ENCODE results near the gene CHMP5. TPM values are rescaled to one million over a fixed set of nuclear protein-coding genes. Genes with fewer than 3 reads are reported as not detected.
A peak's percentile ranks its signal among the peaks of the same experiment; 100 is the strongest.

CHMP5 gene
- total RNA-seq, 1 donor from 2014 or later, result 108 TPM

- H3K4me1 Mint-ChIP-seq (ENCODE audit: low read depth, unreplicated experiment), result peaks cover 17% of the 10 kb centered on the region
- peaks cover 6% of the 10 kb centered on the region for H3K36me3 ChIP-seq (ENCODE audit: insufficient read depth, low read length)
- no peak overlapping the region for H3K4me3 ChIP-seq (ENCODE audit: insufficient read depth, low read depth, low read length)
- no peak for TF ChIP-seq EZH2 (IDR thresholded peaks at IDR 0.05; ENCODE audit: insufficient read depth, low read length)
- TF ChIP-seq CTCF (IDR thresholded peaks at IDR 0.05; ENCODE audit: insufficient read depth, low read depth, low read length), result no peak
- no peaks in the 10 kb centered on the region for H3K27me3 Mint-ChIP-seq (ENCODE audit: low read depth, unreplicated experiment)
- no peaks in the 10 kb centered on the region for H3K9me3 Mint-ChIP-seq (ENCODE audit: unreplicated experiment)
- H3K27ac Mint-ChIP-seq (ENCODE audit: unreplicated experiment), result no peak overlapping the region
- DNase-seq (ENCODE audit: low read depth) (no peak), FAIRE-seq (no peak)
- H3K36me3 Mint-ChIP-seq (ENCODE audit: low read depth, unreplicated experiment), result peaks cover 7% of the 10 kb centered on the region
- H3K4me2 ChIP-seq (ENCODE audit: low read length), result peak overlapping the region; percentile 95
- no peak overlapping the region for H3K4me3 Mint-ChIP-seq (ENCODE audit: unreplicated experiment)
- H3K4me1 ChIP-seq (ENCODE audit: insufficient read depth, low read length), result peaks cover 6% of the 10 kb centered on the region
- no peak overlapping the region for H2AFZ ChIP-seq (ENCODE audit: low read depth, low read length)
- H4K20me1 ChIP-seq (ENCODE audit: insufficient read depth, low read length), result no peaks in the 10 kb centered on the region
- no peaks in the 10 kb centered on the region for H3K9me3 ChIP-seq (ENCODE audit: insufficient read depth, low read depth, low read length)
- peak overlapping the region; percentile 100 for H3K27ac ChIP-seq (ENCODE audit: low read depth, low read length)
- H3K27me3 ChIP-seq (ENCODE audit: insufficient read depth, low read length), result no peaks in the 10 kb centered on the region
- peaks cover 36% of the 10 kb centered on the region for H3K79me2 ChIP-seq (ENCODE audit: insufficient read depth, low read length)
- H3K9ac ChIP-seq (ENCODE audit: low read length), result peak overlapping the region; percentile 100
Observed at GRCh38 chr9:33288828-33289483, 24.1 kb downstream of the CHMP5 start.

GRCh38 chr9:33289496-33289895, 24.6 kb downstream of the CHMP5 start:
- Mint-ChIP-seq H3K36me3 (ENCODE audit: low read depth, unreplicated experiment) (peaks cover 11% of the 10 kb centered on the region), H3K9me3 (ENCODE audit: unreplicated experiment) (no peaks in the 10 kb centered on the region), H3K27me3 (ENCODE audit: low read depth, unreplicated experiment) (no peaks in the 10 kb centered on the region), H3K4me1 (ENCODE audit: low read depth, unreplicated experiment) (peaks cover 17% of the 10 kb centered on the region), H3K4me3 (ENCODE audit: unreplicated experiment) (peak overlapping the region; percentile 99), H3K27ac (ENCODE audit: unreplicated experiment) (peak overlapping the region; percentile 100)
- Histone ChIP-seq H3K36me3 (ENCODE audit: insufficient read depth, low read length) (peaks cover 12% of the 10 kb centered on the region), H3K9me3 (ENCODE audit: insufficient read depth, low read depth, low read length) (no peaks in the 10 kb centered on the region), H3K4me2 (ENCODE audit: low read length) (peak overlapping the region; percentile 95), H3K79me2 (ENCODE audit: insufficient read depth, low read length) (peaks cover 41% of the 10 kb centered on the region), H3K27me3 (ENCODE audit: insufficient read depth, low read length) (no peaks in the 10 kb centered on the region), H3K9ac (ENCODE audit: low read length) (peak overlapping the region; percentile 100), H2AFZ (ENCODE audit: low read depth, low read length) (no peak overlapping the region), H4K20me1 (ENCODE audit: insufficient read depth, low read length) (peaks cover 2% of the 10 kb centered on the region), H3K4me1 (ENCODE audit: insufficient read depth, low read length) (peaks cover 6% of the 10 kb centered on the region), H3K4me3 (ENCODE audit: insufficient read depth, low read depth, low read length) (no peak overlapping the region), H3K27ac (ENCODE audit: low read depth, low read length) (peak overlapping the region; percentile 100)
- FAIRE-seq (no peak), DNase-seq (ENCODE audit: low read depth) (no peak)
- no peak for TF ChIP-seq EZH2 (IDR thresholded peaks at IDR 0.05; ENCODE audit: insufficient read depth, low read length)
- no peak for TF ChIP-seq CTCF (IDR thresholded peaks at IDR 0.05; ENCODE audit: insufficient read depth, low read depth, low read length)

- Histone ChIP-seq H3K36me3 (ENCODE audit: insufficient read depth, low read length) (peaks cover 16% of the 10 kb centered on the region), H3K27me3 (ENCODE audit: insufficient read depth, low read length) (no peaks in the 10 kb centered on the region), H3K4me3 (ENCODE audit: insufficient read depth, low read depth, low read length) (peak overlapping the region; percentile 95), H3K9ac (ENCODE audit: low read length) (peak overlapping the region; percentile 100), H4K20me1 (ENCODE audit: insufficient read depth, low read length) (peaks cover 6% of the 10 kb centered on the region), H3K9me3 (ENCODE audit: insufficient read depth, low read depth, low read length) (no peaks in the 10 kb centered on the region), H3K79me2 (ENCODE audit: insufficient read depth, low read length) (peaks cover 45% of the 10 kb centered on the region), H3K4me2 (ENCODE audit: low read length) (peak overlapping the region; percentile 95), H3K4me1 (ENCODE audit: insufficient read depth, low read length) (peaks cover 6% of the 10 kb centered on the region), H3K27ac (ENCODE audit: low read depth, low read length) (peak overlapping the region; percentile 100), H2AFZ (ENCODE audit: low read depth, low read length) (peak overlapping the region; percentile 95)
- Mint-ChIP-seq H3K4me3 (ENCODE audit: unreplicated experiment) (peak overlapping the region; percentile 99), H3K27ac (ENCODE audit: unreplicated experiment) (peak overlapping the region; percentile 100), H3K4me1 (ENCODE audit: low read depth, unreplicated experiment) (peaks cover 17% of the 10 kb centered on the region), H3K27me3 (ENCODE audit: low read depth, unreplicated experiment) (no peaks in the 10 kb centered on the region), H3K36me3 (ENCODE audit: low read depth, unreplicated experiment) (peaks cover 15% of the 10 kb centered on the region), H3K9me3 (ENCODE audit: unreplicated experiment) (no peaks in the 10 kb centered on the region)
- DNase-seq (ENCODE audit: low read depth) (no peak), FAIRE-seq (no peak)
- TF ChIP-seq CTCF (IDR thresholded peaks at IDR 0.05; ENCODE audit: insufficient read depth, low read depth, low read length) (no peak), EZH2 (IDR thresholded peaks at IDR 0.05; ENCODE audit: insufficient read depth, low read length) (no peak)
Observed at GRCh38 chr9:33289936-33290246, 25.0 kb downstream of the CHMP5 start.

All from astrocyte (in vitro differentiated cells and primary cell).